Common myeloid progenitor, CD34-positive (primary cell): Measurements from ENCODE around the gene MYH9.
A peak's percentile ranks its signal among the peaks of the same experiment; 100 is the strongest.

Experiments used
- CTCF ChIA-PET: fragments of 350-600 bp; sonication (Branson Sonifier 250); formaldehyde crosslinking; loops from one replicate; lab custom pipeline; 2021; ENCODE audit warnings: antibody characterized with exemption; lab: Charles Lee
- POLR2A ChIA-PET: fragments of 350-600 bp; sonication (Branson Sonifier 250); formaldehyde crosslinking; loops from one replicate; lab custom pipeline; 2021; ENCODE audit warnings: antibody characterized with exemption; lab: Charles Lee
- DNase-seq, 3 donors: peaks; one replicate each; pipeline versions ENCODE4 v3.0.0 to v3.0.0-alpha.2; 2013
- H3K27ac ChIP-seq, 2 experiments: 1 replicate in 1 of 2; 2 replicates in 1 of 2; pipeline ENCODE4 v1.7.0; 2013; ENCODE audit warnings: inconsistent platforms in 2 of 2, low read length in 2 of 2, mild to moderate bottlenecking in 2 of 2, low read depth in 1 of 2, moderate library complexity in 1 of 2; ENCODE audit not compliant: severe bottlenecking in 2 of 2, insufficient read depth in 1 of 2, poor library complexity in 1 of 2
- H3K27me3 ChIP-seq, 5 experiments: replicated peaks in 2 of 5; 1 replicate in 3 of 5; 2 replicates in 2 of 5; pipeline versions ENCODE4 v1.6.1 to v1.7.0; 2013; ENCODE audit warnings: low read length in 4 of 5, mild to moderate bottlenecking in 2 of 5, moderate library complexity in 2 of 5, inconsistent platforms in 1 of 5; ENCODE audit not compliant: insufficient read depth in 5 of 5, control insufficient read depth in 4 of 5
- H3K36me3 ChIP-seq, 4 experiments: 1 replicate in 2 of 4; 2 replicates in 2 of 4; pipeline versions ENCODE4 v1.6.1 to v1.7.0; 2013; ENCODE audit warnings: low read length in 3 of 4, control low read depth in 1 of 4, mild to moderate bottlenecking in 1 of 4; ENCODE audit not compliant: control insufficient read depth in 4 of 4, insufficient read depth in 4 of 4
- H3K4me1 ChIP-seq, 4 experiments: 1 replicate in 3 of 4; 2 replicates in 1 of 4; pipeline versions ENCODE4 v1.6.1 to v1.7.1; 2013; ENCODE audit warnings: low read length in 3 of 4, mild to moderate bottlenecking in 3 of 4, control low read depth in 1 of 4, inconsistent platforms in 1 of 4, moderate library complexity in 1 of 4; ENCODE audit not compliant: control insufficient read depth in 4 of 4, insufficient read depth in 4 of 4; ENCODE audit errors: control extremely low read depth in 1 of 4
- H3K4me3 ChIP-seq, 7 experiments: 1 replicate in 4 of 7; 2 replicates in 3 of 7; pipeline versions ENCODE4 v1.5.1 to v1.7.0; 2013; ENCODE audit warnings: mild to moderate bottlenecking in 7 of 7, low read length in 6 of 7, moderate library complexity in 6 of 7, inconsistent platforms in 2 of 7, low read depth in 2 of 7, control low read depth in 1 of 7; ENCODE audit not compliant: insufficient read depth in 4 of 7, control insufficient read depth in 1 of 7; ENCODE audit errors: extremely low read depth in 1 of 7
- H3K9me3 ChIP-seq, 5 experiments: 1 replicate in 4 of 5; 2 replicates in 1 of 5; pipeline versions ENCODE4 v1.6.1 to v1.7.1; 2013; ENCODE audit warnings: low read length in 4 of 5, mild to moderate bottlenecking in 2 of 5, inconsistent platforms in 1 of 5, low read depth in 1 of 5, moderate library complexity in 1 of 5; ENCODE audit not compliant: control insufficient read depth in 4 of 5, insufficient read depth in 2 of 5; ENCODE audit errors: control extremely low read depth in 1 of 5
- WGBS: methylation state at CpG from one replicate; pipeline ENCODE4 v1.1.5; 2013; ENCODE audit not compliant: insufficient coverage; 5-methylcytosine and 5-hydroxymethylcytosine counted together

MYH9 gene

DNA sequence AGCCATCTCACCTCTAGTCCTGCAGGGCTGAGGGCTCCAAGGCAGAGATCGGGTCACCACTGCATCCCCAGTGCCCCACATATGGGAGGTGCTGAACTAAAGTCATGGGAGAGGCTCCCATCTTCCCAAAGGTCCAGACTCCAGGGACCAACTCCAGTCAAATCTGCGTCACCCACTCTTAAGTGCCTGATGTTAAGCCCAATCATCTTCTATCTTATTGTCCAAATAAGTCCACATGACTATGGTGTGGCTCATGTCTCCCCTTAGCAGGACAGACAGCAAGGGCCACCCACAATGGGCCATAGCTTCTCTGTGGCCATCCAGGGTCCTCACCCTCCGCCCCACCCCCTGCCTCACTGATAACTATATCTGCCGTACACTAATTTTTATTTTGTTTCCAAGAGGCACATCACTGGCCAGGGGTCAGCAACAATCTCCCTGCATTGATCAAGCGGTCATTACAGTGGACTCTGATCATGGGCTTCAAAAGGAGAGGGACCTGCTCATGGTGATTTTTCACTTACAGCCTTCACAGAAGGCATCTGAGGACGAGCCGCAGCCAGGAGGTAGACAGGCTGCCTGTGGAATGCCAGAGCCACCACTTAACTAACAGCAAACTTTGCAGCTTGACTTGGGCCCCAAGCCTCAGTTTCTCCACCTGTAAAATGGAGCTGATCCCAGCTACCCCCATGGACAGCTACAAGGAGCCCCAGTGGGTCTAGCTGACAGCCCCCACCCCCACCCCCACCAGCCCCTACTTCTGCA lies 23.3 kb downstream of the MYH9 start:
- Histone ChIP-seq H3K27ac (peak overlapping the region in 1 of 2 experiments; percentile 1), H3K4me3 (no peak overlapping the region), H3K36me3 (peaks cover 4 to 43% (median 11%) of the 10 kb centered on the region in 4 experiments), H3K27me3 (no peaks in the 10 kb centered on the region), H3K9me3 (no peaks in the 10 kb centered on the region), H3K4me1 (peaks cover 10 to 95% (median 86%) of the 10 kb centered on the region in 4 experiments)
- no peak for DNase-seq
- ChIA-PET POLR2A (interaction anchor here (0.8 to 1.7 kb wide), 8 partner anchors 12 to 118 kb away, joined by 3 to 6 read pairs (median 3); partner anchors contain the start of gene MYH9), CTCF (interaction anchor here (0.9 to 1.6 kb wide), 9 partner anchors 11 to 119 kb away, joined by 3 to 7 read pairs (median 3); no protein-coding TSS in a partner anchor)
- 97% methylated on average over 4 of the region's 7 CpGs for WGBS

DNA sequence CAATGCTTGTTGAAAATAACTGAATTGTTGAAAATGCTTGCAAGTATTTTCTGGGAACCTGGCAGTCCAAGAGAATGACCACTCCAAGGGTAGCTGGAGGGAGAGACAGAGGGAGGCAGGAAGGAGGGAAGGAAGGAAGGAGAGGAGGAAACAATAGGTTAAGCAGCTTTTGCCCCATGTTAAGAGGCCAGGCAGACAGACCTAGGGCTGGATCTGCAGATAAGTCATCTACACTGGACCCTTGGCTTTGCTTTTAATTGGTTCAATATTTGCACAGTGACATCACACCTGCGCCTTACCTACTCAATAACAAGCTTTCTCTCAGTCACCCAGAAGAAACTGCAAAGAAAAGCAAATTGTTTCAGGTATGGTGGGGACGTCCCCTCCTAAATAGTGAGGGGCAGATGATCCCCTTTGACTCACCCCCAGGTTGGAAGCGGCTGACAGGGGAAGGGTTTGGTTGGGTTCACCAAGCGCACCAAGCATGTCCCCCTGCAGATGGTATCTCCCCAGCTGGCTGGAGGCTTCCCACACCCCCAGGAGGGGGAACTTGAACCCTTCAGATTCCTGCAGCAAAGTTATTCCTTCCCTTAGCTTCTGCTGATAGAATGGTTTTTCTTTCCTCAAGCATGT lies 24.3 kb downstream of the MYH9 start:
- ChIA-PET CTCF (interaction anchor here (1.1 to 1.7 kb wide), 2 partner anchors 10 to 13 kb away, joined by 3 to 4 read pairs; no protein-coding TSS in a partner anchor), POLR2A (interaction anchor here (1.0 to 1.7 kb wide), 2 partner anchors 23 to 25 kb away, joined by 3 to 4 read pairs; partner anchors contain the start of gene MYH9)
- no peak for DNase-seq
- H3K36me3 ChIP-seq = peaks cover 4 to 44% (median 11%) of the 10 kb centered on the region in 4 experiments
- WGBS = 80% methylated on average over 1 of the region's 4 CpGs
- H3K4me1 ChIP-seq = peaks cover 7 to 95% (median 86%) of the 10 kb centered on the region in 4 experiments
- H3K27me3 ChIP-seq = no peaks in the 10 kb centered on the region
- peak overlapping the region in 1 of 2 experiments; percentile 25 for H3K27ac ChIP-seq
- H3K4me3 ChIP-seq = no peak overlapping the region
- no peaks in the 10 kb centered on the region for H3K9me3 ChIP-seq

DNA sequence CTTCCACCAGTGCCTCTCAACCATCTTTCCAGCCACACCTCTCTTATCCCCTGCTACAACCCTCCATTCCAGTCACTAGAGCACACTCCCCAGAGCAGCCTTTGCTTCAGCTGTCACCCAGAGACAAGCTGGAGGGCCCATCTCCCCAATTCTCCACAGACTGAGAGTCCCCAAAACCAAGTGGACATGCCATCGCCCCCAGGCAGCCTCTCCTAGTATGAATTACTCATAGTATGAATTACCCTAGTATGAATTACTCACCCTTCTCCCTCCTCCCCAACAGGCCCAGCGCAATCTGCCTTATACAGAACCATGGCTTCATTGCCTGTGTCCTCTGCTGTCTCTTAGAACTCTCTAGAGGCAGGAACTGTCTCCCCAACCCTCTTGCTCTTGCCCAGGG lies 24.8 kb downstream of the MYH9 start:
- peaks cover 4 to 41% (median 11%) of the 10 kb centered on the region in 4 experiments for H3K36me3 ChIP-seq
- H3K27ac ChIP-seq = peak overlapping the region in 1 of 2 experiments; percentile 25
- no peaks in the 10 kb centered on the region for H3K9me3 ChIP-seq
- no peak for DNase-seq
- 100% methylated on average over 2 of the region's 2 CpGs for whole genome bisulfite sequencing
- H3K4me3 ChIP-seq = no peak overlapping the region
- peaks cover 7 to 92% (median 83%) of the 10 kb centered on the region in 4 experiments for H3K4me1 ChIP-seq
- CTCF ChIA-PET = interaction anchor here (1.1 to 1.7 kb wide), 2 partner anchors 9 to 13 kb away, joined by 3 to 4 read pairs; no protein-coding TSS in a partner anchor
- POLR2A ChIA-PET = interaction anchor here (1.0 kb wide), 1 partner anchor 24 kb away, joined by 3 read pairs; no protein-coding TSS in a partner anchor
- H3K27me3 ChIP-seq = no peaks in the 10 kb centered on the region

DNA sequence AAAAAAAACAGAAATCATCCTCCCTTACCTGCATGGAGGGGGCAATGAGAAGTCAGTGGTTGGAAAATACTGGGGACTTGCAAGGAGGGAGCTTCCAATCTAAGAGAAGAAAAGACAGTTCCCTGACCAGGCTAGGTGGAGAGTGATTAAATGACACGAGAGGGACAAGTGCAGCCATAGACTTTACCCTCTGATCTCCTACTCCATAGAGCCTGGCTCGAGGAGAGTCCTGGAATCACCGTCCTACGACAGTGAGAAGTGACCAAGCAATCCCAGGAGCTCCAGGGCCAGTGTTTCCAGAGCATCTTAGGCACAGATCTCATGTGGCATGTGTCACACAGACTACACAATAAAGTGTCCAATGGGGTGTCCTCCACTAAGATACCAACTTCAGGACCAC lies 25.7 kb downstream of the MYH9 start:
- peak overlapping the region in 1 of 2 experiments; percentile 46 for H3K27ac ChIP-seq
- peaks cover under 1 to 35% (median 11%) of the 10 kb centered on the region in 4 experiments for H3K36me3 ChIP-seq
- peaks cover 10 to 92% (median 80%) of the 10 kb centered on the region in 4 experiments for H3K4me1 ChIP-seq
- DNase-seq = no peak
- no peaks in the 10 kb centered on the region for H3K27me3 ChIP-seq
- ChIA-PET CTCF (interaction anchor here (1.7 kb wide), 1 partner anchor 14 kb away, joined by 4 read pairs; no protein-coding TSS in a partner anchor), POLR2A (interaction anchor here (0.6 to 0.7 kb wide), 2 partner anchors 13 to 51 kb away, joined by 3 read pairs; no protein-coding TSS in a partner anchor)
- H3K9me3 ChIP-seq = no peaks in the 10 kb centered on the region
- no peak overlapping the region for H3K4me3 ChIP-seq
- 100% methylated on average over 3 of the region's 4 CpGs for WGBS

DNA sequence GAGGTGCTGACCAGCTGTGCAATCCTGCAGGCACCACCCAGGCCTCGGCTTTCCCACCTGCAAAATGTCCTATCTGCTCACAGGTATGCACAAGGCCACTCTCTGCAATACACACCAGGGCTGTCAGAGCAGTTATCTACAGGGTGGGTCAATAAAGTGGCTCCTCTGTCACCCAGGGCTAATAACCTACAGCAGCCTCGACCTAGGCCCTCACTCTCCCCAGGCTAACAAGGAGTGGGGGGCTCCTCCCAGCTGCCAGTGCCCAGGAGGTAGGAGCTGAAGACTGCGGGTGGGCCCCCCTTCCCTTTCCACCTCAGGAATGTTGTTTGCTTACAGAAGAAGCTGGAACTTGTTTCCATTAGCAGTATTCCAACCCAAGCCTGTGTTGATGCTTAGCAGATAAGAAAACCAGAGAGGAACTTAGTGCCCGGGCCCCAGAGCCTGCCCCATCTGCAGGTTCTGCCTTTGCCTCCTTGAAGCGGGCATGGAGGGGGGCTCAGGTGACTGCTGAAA lies 26.8 kb downstream of the MYH9 start:
- WGBS = 32% methylated on average over 4 of the region's 5 CpGs
- no peaks in the 10 kb centered on the region for H3K27me3 ChIP-seq
- ChIA-PET CTCF (interaction anchor here (1.0 to 1.6 kb wide), 2 partner anchors 17 to 29 kb away, joined by 3 to 4 read pairs; no protein-coding TSS in a partner anchor), POLR2A (no interaction called here)
- H3K4me3 ChIP-seq = peak overlapping the region in 2 of 7 experiments; percentile 16 to 39
- peaks cover 0 to 32% (median 9%) of the 10 kb centered on the region in 4 experiments for H3K36me3 ChIP-seq
- no peak for DNase-seq
- H3K4me1 ChIP-seq = peaks cover 7 to 89% (median 78%) of the 10 kb centered on the region in 4 experiments
- H3K27ac ChIP-seq = peak overlapping the region; percentile 2 to 46
- H3K9me3 ChIP-seq = no peaks in the 10 kb centered on the region

DNA sequence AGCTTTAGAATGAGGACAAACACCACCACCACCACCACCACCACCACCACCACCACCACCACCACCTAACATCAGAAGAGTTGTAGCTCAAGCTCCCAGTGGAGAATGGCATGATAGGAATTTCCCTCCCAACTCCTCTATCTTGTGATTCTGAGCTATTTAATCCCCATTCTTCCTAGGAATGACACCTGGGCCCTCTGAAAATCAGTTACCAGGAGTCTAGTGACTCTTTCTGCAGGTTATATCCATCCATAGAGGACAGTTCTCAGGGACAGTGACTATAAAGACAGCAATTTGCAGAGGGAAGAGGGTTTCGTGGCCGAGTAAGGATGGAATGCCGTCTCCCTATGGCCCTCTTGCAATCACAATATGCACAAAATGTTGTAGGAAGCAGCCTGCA lies 27.8 kb downstream of the MYH9 start:
- ChIA-PET CTCF (interaction anchor here (0.9 to 1.6 kb wide), 3 partner anchors 16 to 28 kb away, joined by 3 to 5 read pairs (median 4); no protein-coding TSS in a partner anchor), POLR2A (no interaction called here)
- Histone ChIP-seq H3K36me3 (peaks cover 0 to 33% (median 9%) of the 10 kb centered on the region in 4 experiments), H3K4me3 (peak overlapping the region in 1 of 7 experiments; percentile 31), H3K27ac (no peak overlapping the region), H3K4me1 (peaks cover 11 to 89% (median 80%) of the 10 kb centered on the region in 4 experiments), H3K27me3 (no peaks in the 10 kb centered on the region), H3K9me3 (no peaks in the 10 kb centered on the region)
- 100% methylated on average over 2 of the region's 3 CpGs for WGBS
- DNase-seq = no peak
